OCI-LY3 (cell line): ENCODE results near the gene KCTD8.
"Not testable (repeated sequence)": the region's sequence is repeated elsewhere in the genome, so short reads cannot be mapped to it uniquely, and the experiment has no call there.

Experiments used
- H2AFZ ChIP-seq: fragments of 200-600, 300-600 bp; shearing (Covaris generic); 2 replicates; pipeline ENCODE4 v1.6.0; 2014; ENCODE audit warnings: antibody characterized with exemption, low read depth, low read length
- H3K27ac ChIP-seq: fragments of 200-600, 300-600 bp; sonication (generic); 2 replicates; pipeline ENCODE4 v1.5.1; 2014; ENCODE audit warnings: mild to moderate bottlenecking, low read length, moderate library complexity, mixed read lengths
- H3K27me3 ChIP-seq: fragments of 200-600, 300-600 bp; sonication (generic); 2 replicates; pipeline ENCODE4 v1.6.1; 2014; ENCODE audit warnings: low read depth, low read length, mixed read lengths
- H3K36me3 ChIP-seq: fragments of 200-600, 300-600 bp; sonication (generic); replicated peaks from 2 replicates; pipeline ENCODE3; 2014; ENCODE audit warnings: low read depth, low read length, mixed read lengths
- H3K4me1 ChIP-seq: fragments of 300-600, 200-600 bp; sonication (generic); 2 replicates; pipeline ENCODE4 v1.6.1; 2014; ENCODE audit warnings: low read length, mixed read lengths
- H3K4me2 ChIP-seq: fragments of 200-600, 300-600 bp; sonication (generic); 2 replicates; pipeline ENCODE4 v1.6.1; 2014; ENCODE audit warnings: low read length, mixed read lengths
- H3K4me3 ChIP-seq: fragments of 300-600, 200-600 bp; sonication (generic); 2 replicates; pipeline ENCODE4 v1.5.1; 2014; ENCODE audit warnings: antibody characterized with exemption, mild to moderate bottlenecking, low read length, moderate library complexity
- H3K79me2 ChIP-seq: fragments of 300-600, 200-600 bp; shearing (Covaris generic); 2 replicates; pipeline ENCODE4 v1.6.1; 2014; ENCODE audit warnings: mild to moderate bottlenecking, low read length, mixed read lengths
- H3K9ac ChIP-seq: fragments of 300-600, 200-600 bp; shearing (Covaris generic); 2 replicates; pipeline ENCODE4 v1.6.0; 2014; ENCODE audit warnings: mild to moderate bottlenecking, low read length, moderate library complexity
- H3K9me3 ChIP-seq: fragments of 200-600, 300-600 bp; shearing (Covaris generic); 2 replicates; pipeline ENCODE4 v1.6.1; 2014; ENCODE audit warnings: low read length, mixed read lengths; ENCODE audit not compliant: insufficient read depth
- H4K20me1 ChIP-seq: fragments of 200-600, 300-600 bp; sonication (generic); 2 replicates; pipeline ENCODE4 v1.6.1; 2016; ENCODE audit warnings: low read length, mixed read lengths; ENCODE audit not compliant: insufficient read depth
- EZH2phosphoT487 ChIP-seq: fragments of 200-600 bp; shearing (Covaris generic); IDR thresholded peaks from 2 replicates; pipeline ENCODE4 v1.6.1; 2018; ENCODE audit warnings: antibody characterized with exemption, mixed run types, low read depth
- TF ChIP-seq, protein P1 (sequence below): fragments of 200-600, 300-600 bp; sonication (generic); IDR thresholded peaks from 2 replicates; pipeline ENCODE4 v1.5.1; 2014; ENCODE audit warnings: antibody characterized with exemption, low read length, low read depth

KCTD8 gene

DNA sequence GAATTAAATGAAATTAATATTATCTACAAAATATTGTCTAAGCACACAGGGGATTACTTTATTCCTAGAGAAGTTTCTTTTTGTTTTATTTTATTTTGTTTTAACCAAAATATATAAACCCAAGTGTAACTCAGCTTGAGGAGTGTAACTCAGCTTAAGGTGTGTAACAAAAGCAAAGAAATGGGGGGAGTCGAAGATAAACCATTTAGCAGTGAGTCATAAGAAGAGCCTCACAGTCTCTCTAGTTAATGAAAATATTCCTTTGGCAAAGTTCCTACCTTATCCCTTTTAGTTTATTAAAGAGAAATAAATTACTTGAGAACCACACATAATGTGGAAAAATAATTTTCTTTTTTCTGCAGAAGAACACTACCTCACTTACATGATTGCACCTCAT is 261.8 kb downstream of the KCTD8 start:
- no peaks in the 10 kb centered on the region for H4K20me1 ChIP-seq
- no peaks in the 10 kb centered on the region for H3K4me1 ChIP-seq
- H2AFZ ChIP-seq = no peak overlapping the region
- no peaks in the 10 kb centered on the region for H3K27me3 ChIP-seq
- H3K27ac ChIP-seq = no peak overlapping the region
- no peak overlapping the region for H3K4me2 ChIP-seq
- H3K9ac ChIP-seq = no peak overlapping the region
- no peaks in the 10 kb centered on the region for H3K79me2 ChIP-seq
- H3K9me3 ChIP-seq = no peaks in the 10 kb centered on the region
- no peaks in the 10 kb centered on the region for H3K36me3 ChIP-seq
- TF ChIP-seq EZH2phosphoT487 = no peak
- TF ChIP-seq, protein P1, sequence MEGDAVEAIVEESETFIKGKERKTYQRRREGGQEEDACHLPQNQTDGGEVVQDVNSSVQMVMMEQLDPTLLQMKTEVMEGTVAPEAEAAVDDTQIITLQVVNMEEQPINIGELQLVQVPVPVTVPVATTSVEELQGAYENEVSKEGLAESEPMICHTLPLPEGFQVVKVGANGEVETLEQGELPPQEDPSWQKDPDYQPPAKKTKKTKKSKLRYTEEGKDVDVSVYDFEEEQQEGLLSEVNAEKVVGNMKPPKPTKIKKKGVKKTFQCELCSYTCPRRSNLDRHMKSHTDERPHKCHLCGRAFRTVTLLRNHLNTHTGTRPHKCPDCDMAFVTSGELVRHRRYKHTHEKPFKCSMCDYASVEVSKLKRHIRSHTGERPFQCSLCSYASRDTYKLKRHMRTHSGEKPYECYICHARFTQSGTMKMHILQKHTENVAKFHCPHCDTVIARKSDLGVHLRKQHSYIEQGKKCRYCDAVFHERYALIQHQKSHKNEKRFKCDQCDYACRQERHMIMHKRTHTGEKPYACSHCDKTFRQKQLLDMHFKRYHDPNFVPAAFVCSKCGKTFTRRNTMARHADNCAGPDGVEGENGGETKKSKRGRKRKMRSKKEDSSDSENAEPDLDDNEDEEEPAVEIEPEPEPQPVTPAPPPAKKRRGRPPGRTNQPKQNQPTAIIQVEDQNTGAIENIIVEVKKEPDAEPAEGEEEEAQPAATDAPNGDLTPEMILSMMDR = no peak
- H3K4me3 ChIP-seq = no peak overlapping the region

DNA sequence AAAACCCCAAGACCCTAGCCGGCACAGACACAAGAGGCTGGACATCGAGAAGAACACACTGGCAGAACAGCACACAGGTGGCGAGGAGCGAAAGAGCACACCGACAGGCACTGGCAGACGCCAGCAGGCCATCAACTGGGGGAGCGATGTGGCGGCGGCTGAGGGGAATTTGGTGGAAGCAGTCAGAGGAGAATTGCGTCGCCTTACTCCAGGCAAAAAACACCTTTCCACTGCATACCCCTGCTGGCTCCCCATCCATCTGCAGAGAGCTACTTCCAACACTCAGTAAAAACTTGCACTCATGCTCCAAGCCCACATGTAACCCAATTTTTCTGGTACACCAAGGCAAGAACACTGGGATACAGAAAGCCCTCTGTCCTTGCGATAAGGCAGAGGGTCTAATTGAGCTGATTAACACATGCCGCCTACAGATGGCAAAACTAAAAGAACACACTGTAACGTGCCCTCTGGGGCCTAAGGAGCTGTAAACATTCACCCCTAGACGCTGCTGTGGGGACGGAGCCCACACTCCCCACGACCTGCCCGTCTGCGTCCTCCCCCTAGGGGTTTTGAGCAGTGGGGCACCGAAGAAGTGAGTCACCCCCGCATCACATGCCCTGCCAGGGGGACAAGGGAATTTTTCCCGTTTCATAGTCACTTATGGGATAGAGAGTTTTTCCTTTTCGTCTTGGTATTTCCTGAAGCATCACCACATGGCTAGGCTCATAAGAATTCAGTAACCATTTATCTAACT is 262.3 kb downstream of the KCTD8 start:
- no peak overlapping the region for H3K4me3 ChIP-seq
- H3K27me3 ChIP-seq = no peaks in the 10 kb centered on the region
- H3K36me3 ChIP-seq = no peaks in the 10 kb centered on the region
- no peak overlapping the region for H3K9ac ChIP-seq
- H2AFZ ChIP-seq = no peak overlapping the region
- TF ChIP-seq, protein P1 = no peak
- TF ChIP-seq EZH2phosphoT487 = no peak
- H4K20me1 ChIP-seq = no peaks in the 10 kb centered on the region
- no peak overlapping the region for H3K4me2 ChIP-seq
- H3K9me3 ChIP-seq = no peaks in the 10 kb centered on the region
- no peaks in the 10 kb centered on the region for H3K4me1 ChIP-seq
- no peaks in the 10 kb centered on the region for H3K79me2 ChIP-seq
- no peak overlapping the region for H3K27ac ChIP-seq

DNA sequence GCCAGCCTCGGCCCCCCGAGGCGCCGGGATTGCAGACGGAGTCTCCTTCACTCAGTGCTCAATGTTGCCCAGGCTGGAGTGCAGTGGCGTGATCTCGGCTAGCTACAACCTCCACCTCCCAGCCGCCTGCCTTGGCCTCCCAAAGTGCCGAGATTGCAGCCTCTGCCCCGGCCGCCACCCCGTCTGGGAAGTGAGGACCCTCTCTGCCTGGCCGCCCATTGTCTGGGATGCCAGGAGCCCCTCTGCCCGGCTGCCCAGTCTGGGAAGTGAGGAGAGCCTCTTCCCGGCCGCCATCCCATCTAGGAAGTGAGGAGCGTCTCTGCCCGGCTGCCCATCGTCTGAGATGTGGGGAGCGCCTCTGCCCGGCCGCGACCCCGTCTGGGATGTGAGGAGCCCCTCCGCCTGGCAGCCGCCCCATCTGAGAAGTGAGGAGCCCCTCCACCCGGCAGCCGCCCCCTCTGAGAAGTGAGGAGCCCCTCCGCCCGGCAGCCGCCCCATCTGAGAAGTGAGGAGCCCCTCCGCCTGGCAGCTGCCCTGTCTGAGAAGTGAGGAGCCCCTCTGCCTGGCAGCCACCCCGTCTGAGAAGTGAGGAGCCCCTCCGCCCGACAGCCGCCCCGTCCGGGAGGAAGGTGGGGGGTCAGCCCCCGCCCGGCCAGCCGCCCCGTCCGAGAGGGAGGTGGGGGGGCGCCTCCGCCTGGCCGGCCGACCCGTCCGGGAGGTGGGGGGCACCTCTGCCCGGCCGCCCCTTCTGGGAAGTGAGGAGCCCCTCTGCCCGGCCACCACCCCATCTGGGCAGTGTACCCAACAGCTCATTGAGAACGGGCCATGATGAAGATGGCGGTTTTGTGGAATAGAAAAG is 266.9 kb downstream of the KCTD8 start:
- H3K27ac ChIP-seq, H3K36me3 ChIP-seq, H3K79me2 ChIP-seq, H3K9ac ChIP-seq, H3K4me1 ChIP-seq, H3K4me3 ChIP-seq, H3K27me3 ChIP-seq, H3K9me3 ChIP-seq, H2AFZ ChIP-seq, H4K20me1 ChIP-seq, H3K4me2 ChIP-seq: not testable (repeated sequence)

DNA sequence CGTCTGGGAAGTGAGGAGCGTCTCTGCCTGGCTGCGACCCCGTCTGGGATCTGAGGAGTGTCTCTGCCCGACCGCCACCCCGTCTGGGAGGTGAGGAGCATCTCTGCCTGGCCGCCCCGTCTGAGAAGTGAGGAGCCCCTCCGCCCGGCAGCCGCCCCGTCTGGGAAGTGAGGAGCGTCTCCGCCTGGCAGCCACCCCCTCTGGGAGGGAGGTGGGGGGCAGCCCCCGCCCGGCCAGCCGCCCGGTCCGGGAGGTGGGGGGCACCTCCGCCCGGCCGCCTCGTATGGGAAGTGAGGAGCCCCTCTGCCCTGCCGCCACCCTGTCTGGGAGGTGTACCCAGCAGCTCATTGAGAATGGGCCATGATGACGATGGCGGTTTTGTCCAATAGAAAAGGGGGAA is 280.8 kb downstream of the KCTD8 start:
- not testable (repeated sequence) for H2AFZ ChIP-seq, H3K36me3 ChIP-seq, H3K9me3 ChIP-seq, H3K4me1 ChIP-seq, H3K4me3 ChIP-seq, H3K27ac ChIP-seq, H3K4me2 ChIP-seq, H3K27me3 ChIP-seq, H4K20me1 ChIP-seq, H3K9ac ChIP-seq, H3K79me2 ChIP-seq

DNA sequence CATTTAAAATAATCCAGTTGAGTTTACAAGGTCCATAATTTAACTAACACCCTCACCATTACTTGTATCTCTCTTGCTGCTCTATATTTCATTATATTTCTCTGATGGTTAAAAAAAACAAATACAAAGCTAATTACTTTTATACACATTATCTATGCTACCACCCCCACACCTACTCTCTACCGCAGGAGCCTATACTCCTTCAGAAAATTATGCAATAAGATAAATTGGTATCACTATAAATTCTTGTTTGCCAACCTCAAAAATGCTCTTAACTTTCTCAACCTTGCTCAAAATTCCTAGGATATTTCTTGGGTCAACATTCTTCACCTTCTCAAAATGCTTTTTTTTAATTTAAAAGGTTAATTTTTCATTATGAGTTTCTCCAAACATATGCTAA is 282.7 kb downstream of the KCTD8 start:
- Histone ChIP-seq H3K4me1 (no peaks in the 10 kb centered on the region), H3K36me3 (no peaks in the 10 kb centered on the region), H3K4me3 (no peak overlapping the region), H3K9me3 (no peaks in the 10 kb centered on the region), H3K79me2 (no peaks in the 10 kb centered on the region), H3K4me2 (no peak overlapping the region), H4K20me1 (no peaks in the 10 kb centered on the region), H3K27me3 (no peaks in the 10 kb centered on the region), H3K9ac (no peak overlapping the region), H3K27ac (no peak overlapping the region), H2AFZ (no peak overlapping the region)
- TF ChIP-seq, protein P1 = no peak
- no peak for TF ChIP-seq EZH2phosphoT487
